Measurements from ENCODE around the gene TSGA10IP.

Gene TSGA10IP

DNA sequence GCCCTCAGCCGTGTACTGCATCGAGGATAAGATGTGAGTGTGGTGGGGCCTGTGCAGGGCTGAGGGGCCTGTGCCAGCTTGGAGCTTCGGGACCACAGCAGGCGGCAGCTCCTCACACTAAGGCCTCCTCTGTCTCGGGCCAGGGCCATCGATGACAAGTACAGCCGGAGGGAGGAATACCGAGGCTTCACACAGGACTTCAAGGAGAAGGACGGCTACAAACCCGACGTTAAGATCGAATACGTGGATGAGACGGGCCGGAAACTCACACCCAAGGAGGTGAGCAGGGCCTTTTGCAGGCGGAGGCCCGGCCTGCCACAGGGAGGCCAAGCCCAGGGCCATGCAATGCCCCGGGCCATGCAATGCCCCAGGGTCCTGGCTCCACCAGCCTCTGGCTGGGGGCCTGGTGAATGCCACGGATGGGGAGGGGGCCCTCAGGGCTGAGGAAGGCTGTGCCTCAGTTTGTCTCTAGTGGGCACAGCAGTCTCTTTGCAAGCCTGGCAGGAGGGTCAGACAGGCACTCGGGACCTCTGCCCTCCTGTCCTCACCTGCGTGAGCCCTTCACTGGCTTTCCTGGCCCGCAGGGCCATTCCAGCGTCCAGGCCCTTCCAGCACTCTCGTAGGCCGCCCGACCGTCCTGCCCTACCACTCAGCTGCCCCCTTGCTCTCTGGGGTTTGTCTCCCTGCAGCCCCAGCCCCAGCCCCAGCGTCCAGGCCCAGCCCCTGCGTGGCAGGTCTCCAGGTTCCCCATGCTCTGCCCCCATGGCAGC lies 32.5 kb downstream of the TSGA10IP start:
- DNase-seq (ENCODE audit: low read depth): no peak

DNA sequence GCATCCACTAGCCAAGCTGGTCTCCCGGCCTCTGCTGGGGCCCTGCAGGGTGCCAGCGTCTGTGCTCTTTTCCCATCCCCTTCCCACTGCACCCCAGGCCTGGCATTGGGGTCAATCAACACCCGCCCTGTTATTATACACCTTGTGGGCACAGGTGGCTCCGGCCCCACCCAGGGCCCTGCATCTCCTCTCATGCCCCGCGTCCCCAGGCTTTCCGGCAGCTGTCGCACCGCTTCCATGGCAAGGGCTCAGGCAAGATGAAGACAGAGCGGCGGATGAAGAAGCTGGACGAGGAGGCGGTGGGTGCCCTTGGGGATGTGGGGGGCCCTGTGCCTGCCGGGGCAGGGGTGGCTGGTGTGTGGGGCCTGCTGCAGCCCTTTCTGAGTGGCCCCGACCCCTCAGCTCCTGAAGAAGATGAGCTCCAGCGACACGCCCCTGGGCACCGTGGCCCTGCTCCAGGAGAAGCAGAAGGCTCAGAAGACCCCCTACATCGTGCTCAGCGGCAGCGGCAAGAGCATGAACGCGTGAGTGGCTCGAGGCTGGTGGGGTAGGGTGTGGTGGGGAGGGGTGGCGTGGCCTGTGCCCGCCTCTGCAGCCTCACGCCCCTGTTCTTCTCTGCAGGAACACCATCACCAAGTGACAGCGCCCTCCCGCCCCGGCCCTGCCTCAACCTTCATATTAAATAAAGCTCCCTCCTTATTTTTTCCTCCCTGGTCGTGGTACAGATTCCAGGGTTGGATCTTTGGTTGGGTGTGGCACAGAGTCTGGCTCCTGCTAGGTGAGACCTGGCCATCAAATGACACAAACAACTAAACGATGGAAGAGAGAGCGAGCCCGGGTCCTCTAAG lies 33.3 kb downstream of the TSGA10IP start:
- no peak for DNase-seq (ENCODE audit: low read depth)

DNA sequence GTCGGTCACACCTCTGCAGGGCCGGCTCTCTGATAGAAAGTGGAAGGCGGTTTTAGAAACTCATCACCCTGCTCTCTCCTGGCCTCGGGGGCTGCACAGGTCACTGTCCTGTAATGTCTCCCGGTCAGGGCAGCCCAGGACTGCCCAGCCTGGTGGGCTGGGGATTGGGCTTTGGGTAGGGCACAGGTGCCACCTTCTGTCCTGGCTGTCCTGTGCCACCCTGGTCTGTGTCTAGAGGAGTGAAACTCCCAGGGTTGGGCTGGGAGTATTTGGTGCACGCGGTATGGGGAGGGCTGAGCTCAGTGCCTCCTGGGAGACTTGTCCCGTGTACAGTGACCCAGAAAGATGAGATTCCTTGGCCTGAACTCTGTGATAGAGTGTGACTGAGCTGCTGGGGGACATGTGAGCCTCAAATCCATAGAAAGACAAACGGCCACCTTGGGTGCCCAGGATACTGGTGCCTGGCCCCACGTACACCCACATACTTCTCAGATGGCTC lies 34.0 kb downstream of the TSGA10IP start:
- DNase-seq (ENCODE audit: low read depth): no peak

DNA sequence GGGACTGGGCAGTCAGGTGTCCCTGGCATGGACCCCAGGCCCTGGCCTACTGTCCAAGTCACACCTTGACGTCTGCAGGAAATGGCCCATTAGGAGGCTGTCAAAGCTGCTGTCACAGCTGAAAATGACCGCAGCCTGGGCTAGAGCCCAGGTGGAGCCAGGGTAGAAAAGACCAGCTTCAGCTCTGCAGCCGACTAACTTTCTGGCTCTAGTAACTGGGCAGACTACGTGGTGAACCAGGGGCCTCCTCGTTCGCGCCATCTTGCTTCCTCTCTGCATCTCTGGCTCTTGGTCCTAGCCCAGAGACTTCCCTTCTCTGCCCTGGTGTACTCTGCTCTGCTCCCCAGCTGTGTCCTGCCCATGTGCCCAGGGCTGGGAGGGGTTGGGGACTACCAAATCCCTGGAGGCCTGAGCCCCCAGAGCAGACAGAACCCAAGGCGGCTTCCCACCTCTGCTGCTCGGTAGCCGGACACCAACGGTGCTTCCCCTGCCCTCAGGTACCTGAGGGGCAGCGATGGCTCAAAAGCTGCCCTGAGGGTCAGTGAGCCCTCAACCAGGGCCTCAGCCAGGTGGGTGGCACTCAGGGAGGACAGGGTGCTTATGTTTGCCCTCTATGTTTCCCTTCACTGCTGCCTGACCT lies 35.9 kb downstream of the TSGA10IP start:
- DNase-seq (ENCODE audit: low read depth): no peak

DNA sequence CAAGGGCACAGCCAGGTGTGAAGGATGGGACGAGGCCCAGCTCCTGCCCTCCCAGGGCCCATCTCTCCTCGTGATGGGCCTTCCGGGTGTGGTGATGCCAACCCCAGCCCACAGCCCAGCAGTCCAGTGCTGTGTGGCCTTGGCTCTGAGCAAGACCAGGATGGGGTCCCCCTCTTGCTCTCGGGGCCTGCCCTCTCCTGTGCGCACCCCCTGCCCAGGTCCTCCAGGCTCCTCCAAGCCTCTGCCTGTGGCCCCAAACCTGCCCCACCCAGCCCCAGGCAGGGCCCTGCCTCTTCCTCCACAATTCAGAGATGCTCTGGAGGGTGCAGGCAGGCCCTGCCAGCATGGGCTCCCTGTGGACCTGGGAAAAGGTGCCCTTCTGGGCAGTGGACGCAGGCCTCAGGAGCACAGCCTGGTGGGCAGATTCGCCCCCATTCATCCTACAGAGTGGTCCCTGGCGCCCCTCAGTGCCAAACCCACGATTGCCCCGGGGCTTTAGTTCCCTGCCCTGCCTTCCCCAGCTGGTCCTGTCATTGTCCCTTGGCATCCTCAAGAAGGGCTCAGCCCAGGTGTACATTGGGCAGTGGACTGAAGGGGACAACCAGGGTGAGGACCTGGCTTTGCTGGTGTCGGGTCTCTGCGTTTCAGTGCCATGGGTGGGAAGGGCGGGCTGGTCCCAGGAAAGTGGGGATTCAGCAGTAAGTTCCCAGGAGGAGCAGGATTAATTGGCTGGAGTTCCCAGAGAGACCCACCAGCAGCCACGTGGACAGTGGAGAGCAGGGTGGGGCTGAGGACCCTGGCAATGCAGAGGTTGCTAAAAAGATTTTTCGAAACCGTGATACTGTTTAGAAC lies 36.9 kb downstream of the TSGA10IP start:
- no peak for DNase-seq (ENCODE audit: low read depth)

DNA sequence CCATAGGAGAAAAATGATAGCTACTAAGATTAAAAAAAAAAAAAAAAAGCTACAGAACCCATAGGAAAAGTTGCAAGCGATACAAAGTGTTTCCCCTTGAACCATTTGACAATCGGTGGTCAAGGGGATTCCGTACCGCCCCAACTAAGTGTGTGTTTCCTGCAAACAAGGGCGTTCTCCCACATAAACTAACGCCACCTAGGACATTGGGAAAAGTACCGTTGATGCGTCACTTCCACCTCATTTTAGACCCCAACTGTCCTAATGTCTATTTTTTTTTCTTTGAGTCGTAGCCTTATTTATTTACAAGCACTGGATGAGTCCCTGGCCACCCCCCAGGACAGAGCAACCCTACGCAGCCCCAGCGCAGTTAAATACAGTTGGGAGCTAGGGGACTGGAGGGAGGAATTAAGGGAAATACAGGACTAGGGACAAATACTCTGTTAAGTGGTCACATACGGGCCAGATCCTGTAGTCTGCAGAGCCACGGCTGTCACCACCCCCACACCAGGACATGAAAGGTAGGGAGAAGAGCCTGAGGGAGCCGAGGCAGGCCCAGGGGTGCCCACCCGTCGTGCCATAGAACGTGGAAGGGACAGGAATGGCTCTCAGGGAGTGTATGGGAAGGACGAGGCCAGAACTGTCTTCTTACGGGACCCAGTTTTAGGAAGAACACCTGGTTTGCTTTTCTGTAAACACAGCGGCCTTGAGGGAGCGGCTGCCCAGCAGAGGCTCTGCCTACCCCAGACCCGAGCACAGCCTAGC lies 37.7 kb downstream of the TSGA10IP start:
- DNase-seq (ENCODE audit: low read depth): no peak

DNA sequence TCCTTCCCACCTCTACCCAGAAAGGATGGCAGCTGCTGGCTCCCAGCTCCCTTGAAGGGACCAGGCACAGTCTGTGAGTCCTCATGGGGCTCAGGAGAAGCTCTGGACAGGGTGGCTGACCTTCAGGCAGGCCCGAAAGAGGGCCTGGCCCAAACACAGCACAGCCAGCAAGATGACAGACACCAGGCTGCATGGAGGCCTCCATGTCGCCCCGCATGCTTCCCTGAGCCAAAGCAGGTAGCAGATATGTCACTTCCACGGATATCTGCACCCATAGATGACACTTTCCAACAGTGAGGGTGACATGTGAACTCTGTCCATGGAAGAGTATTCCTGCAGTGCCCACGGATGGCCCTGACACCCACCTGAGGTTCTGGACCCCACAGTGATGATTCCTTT lies 38.3 kb downstream of the TSGA10IP start:
- DNase-seq (ENCODE audit: low read depth): no peak

DNA sequence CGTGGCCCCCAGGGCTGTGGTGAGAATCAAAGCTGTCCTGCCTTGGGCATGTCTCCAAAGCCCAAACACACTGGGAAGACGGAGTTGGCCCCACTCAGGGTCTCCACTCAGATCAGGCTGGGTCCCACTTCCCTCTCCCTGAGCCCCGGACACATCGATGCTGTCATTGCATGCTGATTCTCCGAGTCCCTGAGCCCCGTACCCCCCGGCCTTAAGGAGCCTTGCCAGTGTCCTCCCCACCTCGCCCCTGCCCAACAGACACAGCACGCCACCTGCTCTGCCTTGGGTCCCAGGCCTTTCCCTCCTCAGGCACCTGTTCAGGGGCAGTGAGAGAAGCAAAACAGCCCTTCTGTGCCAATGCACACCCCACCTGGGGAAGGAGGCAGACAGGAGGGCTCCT lies 42.1 kb downstream of the TSGA10IP start:
- DNase-seq (ENCODE audit: low read depth): no peak

DNA sequence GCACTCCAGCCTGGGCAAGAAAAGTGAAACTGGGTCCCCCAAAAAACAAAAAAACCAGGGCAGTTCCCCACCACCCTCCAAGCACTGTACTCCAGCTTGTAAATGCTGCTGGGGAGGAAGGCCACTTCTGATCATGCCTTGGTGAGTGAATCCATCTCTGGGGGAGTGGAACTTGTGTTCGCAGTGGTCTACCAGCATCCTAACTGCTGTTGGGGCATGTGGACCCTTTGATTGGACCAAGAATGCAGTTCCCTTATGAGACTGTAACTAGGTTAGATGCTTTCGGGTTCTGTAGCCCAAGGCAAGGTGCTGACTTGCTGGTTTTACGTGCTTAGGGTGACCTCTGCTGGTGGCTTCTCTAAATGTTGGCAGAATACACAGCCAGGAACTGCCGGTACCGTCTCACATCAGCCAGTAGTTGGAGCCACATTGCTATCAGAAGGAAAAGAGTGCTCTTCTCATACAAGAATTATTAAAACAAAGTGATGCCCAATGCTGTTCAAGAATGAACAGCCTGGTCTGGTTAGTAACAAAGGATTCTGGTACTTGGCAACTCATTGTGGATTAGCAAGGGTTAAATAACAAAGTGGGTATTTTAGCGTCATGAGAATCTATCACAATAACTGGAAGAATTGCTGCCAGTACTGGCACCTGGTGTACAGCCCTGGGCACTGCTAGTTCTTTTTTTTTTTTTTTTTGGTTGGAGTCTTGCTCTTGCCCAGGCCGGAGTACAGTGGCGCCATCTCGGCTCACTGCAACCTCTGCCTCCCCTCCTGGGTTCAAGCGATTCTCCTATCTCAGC lies 43.7 kb downstream of the TSGA10IP start:
- peak; percentile 92 for DNase-seq (ENCODE audit: low read depth)

DNA sequence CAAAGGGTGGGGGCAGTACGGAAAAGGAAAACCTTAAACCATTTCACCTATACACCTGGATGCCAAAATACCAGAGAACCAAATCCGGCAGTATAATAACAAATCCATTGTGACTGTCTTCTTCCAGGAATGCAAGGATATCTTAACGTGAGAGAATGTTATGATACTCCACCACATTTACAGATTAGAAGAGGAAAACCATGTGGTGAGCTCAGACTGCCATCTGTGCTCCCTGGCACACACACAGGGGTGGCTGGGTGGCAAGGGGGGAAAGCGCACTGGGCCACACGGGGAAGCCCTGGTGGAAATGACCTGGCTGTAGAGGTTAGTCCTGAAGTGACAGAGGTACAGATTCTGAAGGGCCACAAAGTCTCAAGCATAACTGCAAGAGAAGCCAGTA lies 46.8 kb downstream of the TSGA10IP start:
- no peak for DNase-seq (ENCODE audit: low read depth)

DNA sequence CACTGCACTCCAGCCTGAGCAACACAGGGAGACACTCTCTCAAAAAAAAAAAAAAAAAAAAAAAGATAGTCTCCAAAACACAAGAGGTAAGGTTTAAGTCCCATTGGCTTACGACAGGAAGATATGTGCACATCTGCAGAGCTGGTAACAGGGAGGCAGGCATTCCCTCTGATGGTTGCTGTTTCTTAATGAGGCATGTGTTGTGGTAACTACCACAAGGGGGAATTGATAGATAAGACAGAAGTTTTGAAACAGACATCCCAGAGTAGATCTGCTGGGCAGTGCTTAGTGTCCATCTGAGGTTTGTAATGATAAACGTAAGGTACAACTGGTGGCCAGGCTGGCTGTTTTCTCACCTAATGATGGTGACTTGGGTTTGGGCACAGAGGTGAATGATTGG lies 52.0 kb downstream of the TSGA10IP start:
- peak; percentile 87 for DNase-seq (ENCODE audit: low read depth)

DNA sequence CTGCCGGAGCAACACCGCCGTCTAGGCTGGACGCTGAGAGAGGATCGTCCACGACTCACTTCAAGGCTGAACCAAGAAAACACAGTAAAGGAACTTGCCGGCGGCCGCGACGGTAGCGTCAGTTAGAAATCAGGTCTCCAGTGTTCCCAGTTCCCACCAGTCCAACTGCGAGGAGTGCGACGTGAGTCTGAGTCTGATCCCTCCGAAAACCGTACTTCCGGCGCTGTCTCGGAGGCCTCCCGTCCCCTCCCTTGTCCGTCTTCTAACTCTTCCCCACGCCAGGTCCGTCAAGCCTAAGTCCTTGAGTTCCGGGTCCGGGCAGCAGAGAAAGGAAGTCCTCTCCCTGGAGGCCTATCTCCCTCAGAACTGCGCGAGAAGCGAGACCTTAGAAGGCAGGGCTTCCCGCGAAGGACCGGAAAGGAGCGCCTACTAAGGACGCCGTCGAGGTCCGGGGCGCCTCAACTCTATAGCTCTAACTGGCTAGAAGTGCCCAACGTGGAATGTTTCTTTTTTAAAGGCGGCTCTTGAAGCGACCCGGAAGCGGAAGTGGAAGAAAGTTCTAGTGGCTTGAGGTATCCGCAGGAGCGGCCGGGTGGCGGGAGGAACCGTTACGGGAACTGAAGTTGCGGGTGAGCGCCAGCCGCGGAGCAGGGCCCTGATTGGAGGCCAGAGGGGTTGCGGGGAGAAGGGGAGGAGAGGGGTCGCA lies 56.8 kb downstream of the TSGA10IP start, which contains the start of the genes BANF1 and EIF1AD:
BANF1 (plus strand) TSS at position 562 of the 706 bp plus-strand sequence. CDS start 748 bp downstream, outside the sequence.
EIF1AD (minus strand) TSS at position 216 of the 706 bp plus-strand sequence. CDS start 1,768 bp downstream, outside the sequence.
- peak; percentile 96 for DNase-seq (ENCODE audit: low read depth)

DNA sequence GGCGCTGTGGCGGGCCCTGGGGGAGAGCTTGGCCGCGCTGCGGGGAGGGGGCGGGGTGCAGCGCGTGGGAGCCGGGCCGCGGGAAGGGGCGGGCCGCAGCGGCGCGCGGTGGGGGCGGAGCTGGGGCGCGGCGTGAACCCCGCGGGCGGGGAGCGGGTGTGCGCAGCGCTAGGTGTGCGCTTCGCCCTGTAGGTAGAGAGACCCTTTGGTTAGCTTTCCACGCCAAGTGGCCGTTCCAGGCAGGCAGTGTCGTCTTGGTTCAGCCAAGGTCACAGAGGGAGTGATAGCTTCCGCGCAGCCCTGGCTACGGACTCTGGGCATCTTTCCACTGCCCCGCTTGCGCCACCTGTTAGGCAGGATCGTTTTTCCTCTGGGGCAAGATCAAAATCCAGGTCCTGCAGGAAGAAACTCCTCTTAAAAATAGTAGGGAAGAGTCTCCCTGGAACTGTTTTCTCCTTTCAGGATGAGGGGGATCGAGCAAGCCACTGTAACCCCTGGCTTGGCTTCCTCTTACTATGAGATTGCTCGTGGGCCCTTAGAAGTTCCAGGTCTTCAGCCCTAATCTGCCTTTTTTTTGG lies 57.5 kb downstream of the TSGA10IP start:
- DNase-seq (ENCODE audit: low read depth): peak; percentile 55

DNA sequence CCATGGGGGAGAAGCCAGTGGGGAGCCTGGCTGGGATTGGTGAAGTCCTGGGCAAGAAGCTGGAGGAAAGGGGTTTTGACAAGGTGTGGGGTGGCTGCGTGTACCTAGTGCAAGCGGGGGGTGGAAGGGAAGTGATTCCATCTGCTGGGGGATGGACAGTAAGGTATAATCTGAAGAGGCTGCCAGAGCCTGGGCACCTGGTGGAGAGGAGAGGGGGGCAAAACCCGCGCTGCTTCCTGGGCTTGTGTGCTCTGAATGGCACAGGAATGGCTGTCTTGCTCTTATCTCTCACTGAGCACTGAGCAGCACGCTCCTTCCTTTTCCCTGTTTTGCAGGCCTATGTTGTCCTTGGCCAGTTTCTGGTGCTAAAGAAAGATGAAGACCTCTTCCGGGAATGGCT lies 58.0 kb downstream of the TSGA10IP start:
- no peak for DNase-seq (ENCODE audit: low read depth)

DNA sequence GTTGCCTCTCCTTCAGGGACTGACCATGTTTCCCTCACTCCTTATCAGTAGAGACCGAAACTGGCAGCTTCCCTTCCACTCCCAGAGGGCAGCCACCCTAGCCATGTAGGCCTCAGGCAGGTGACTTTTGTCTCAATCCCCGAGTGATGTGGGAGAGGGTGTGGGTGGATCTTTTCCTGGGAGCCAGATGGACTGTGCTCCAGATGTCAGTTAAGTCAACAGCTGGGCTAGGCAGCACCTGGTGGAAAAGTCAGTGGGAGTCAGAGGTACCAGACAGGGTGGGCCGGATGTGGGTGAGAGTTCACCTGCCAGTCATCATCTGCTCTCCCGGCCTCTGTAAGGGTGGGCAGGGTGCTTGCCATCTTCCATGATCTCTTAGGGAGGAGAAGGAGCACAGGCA lies 58.9 kb downstream of the TSGA10IP start:
- no peak for DNase-seq (ENCODE audit: low read depth)

DNA sequence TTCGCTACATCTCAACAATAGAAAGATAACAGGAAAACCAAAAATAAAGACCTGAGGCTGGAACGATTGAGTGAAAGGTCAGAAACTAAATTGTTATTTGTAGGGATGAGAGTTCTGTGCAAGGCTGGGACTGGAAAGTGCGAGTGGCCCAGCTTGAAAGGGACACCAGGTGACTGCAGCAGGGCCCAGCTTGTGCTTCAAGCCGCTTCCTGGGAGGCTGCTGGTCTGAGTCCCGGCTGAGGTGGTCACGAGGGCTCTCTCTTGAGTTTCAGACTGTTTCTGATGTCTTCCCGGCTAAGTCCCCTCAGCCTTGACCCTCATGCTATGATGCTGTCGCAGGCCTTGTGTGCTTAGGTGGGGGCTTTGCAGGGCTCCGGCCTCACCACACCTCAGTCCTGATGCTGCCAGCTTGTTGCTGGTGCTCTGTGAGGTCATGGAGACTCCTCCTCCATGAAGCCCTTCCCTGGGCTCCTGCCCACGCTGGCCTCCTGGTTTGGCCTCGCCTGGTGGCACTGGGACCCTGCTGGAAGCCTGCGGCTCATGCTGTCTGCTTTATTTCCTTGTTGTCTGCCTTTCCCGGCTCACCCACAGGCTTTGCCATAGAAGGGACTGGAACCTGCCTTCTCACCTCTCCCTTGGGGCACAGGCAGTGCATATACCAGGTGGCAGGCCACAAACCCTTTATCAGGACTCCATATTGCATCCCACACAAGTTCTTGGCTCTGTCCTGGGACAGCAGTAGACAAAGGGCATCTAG lies 61.0 kb downstream of the TSGA10IP start:
- no peak for DNase-seq (ENCODE audit: low read depth)

DNA sequence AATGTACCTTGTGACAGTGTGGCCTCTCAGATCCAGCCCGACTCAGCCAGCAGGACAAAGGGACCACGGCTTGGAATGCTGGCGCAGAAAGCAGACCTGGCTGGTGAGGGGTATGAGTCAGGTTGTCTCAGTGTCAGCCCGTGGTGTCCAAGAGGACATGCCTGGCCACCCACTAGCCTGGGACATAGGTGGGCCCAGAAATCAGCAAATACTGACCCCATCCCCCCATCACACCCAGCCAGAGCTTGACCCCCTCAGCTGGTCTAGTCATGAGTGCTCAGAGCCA lies 61.6 kb downstream of the TSGA10IP start:
- DNase-seq (ENCODE audit: low read depth): no peak

DNA sequence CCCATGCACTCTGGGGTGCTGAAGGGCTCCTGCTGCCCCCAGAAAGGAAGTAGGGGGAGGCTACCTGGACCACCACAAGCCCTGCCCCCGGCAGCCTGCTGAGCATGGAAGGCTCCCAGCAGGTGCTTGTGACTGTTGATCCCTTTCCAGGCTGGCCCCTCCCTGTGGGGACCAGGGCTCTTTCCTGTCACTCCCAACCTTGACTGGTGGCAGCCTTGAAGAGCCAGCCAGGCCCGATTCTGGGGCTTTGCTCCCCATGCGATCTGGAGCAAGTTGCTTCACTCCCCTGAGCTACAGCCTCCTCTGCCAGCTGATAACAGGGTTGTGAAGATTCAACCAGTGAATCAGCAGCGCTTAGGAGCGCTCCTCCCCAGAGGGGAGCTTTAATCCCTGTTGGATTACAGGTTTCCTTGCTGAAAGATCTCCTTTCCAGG lies 61.9 kb downstream of the TSGA10IP start:
- DNase-seq (ENCODE audit: low read depth): peak; percentile 78
